Measurements from ENCODE around the gene CCER1. TPM values are rescaled to one million over a fixed set of nuclear protein-coding genes. Genes with fewer than 3 reads are reported as not detected.

CCER1 gene
- total RNA-seq, 1 experiment from 2014 or later, result not detected

GRCh38 chr12:90947869-90948268 lies 7.1 kb downstream of the CCER1 start:
- no peak overlapping the region for H3K14ac ChIP-seq (ENCODE audit: insufficient read depth, low read length)
- no peak overlapping the region for H2AFZ ChIP-seq (ENCODE audit: low read length)
- no peaks in the 10 kb centered on the region for H3K79me1 ChIP-seq (ENCODE audit: insufficient read depth, low read depth, low read length, poor library complexity, severe bottlenecking)
- TF ChIP-seq, protein P1, sequence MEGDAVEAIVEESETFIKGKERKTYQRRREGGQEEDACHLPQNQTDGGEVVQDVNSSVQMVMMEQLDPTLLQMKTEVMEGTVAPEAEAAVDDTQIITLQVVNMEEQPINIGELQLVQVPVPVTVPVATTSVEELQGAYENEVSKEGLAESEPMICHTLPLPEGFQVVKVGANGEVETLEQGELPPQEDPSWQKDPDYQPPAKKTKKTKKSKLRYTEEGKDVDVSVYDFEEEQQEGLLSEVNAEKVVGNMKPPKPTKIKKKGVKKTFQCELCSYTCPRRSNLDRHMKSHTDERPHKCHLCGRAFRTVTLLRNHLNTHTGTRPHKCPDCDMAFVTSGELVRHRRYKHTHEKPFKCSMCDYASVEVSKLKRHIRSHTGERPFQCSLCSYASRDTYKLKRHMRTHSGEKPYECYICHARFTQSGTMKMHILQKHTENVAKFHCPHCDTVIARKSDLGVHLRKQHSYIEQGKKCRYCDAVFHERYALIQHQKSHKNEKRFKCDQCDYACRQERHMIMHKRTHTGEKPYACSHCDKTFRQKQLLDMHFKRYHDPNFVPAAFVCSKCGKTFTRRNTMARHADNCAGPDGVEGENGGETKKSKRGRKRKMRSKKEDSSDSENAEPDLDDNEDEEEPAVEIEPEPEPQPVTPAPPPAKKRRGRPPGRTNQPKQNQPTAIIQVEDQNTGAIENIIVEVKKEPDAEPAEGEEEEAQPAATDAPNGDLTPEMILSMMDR (conservative IDR thresholded peaks at IDR 0.05), result no peak
- H3T11ph ChIP-seq (ENCODE audit: low read length), result no peak overlapping the region
- H2BK5ac ChIP-seq (ENCODE audit: insufficient read length, low read length), result no peak overlapping the region
- no peak overlapping the region for H4K5ac ChIP-seq (ENCODE audit: insufficient read length, low read depth, low read length)
- no peaks in the 10 kb centered on the region for H3K9me3 ChIP-seq (ENCODE audit: control insufficient read depth, low read depth, low read length)
- Mint-ChIP-seq H3K27ac (no peak overlapping the region), H3K4me3 (no peak overlapping the region), H3K36me3 (ENCODE audit: insufficient read depth in 1 of 3, low read depth in 3 of 3) (no peaks in the 10 kb centered on the region), H3K9me3 (no peaks in the 10 kb centered on the region), H3K27me3 (ENCODE audit: low read depth) (no peaks in the 10 kb centered on the region), H3K4me1 (peaks cover 0 to 2% of the 10 kb centered on the region in 2 experiments; a peak in 1 of 4 replicates)
- H3K23me2 ChIP-seq (ENCODE audit: insufficient read length, low read depth, low read length, poor library complexity, severe bottlenecking), result no peaks in the 10 kb centered on the region
- no peaks in the 10 kb centered on the region for H4K20me1 ChIP-seq (ENCODE audit: control insufficient read depth, insufficient read depth, insufficient read length)
- H2BK15ac ChIP-seq (ENCODE audit: low read depth, low read length), result no peak overlapping the region
- H3K27ac ChIP-seq (ENCODE audit: insufficient read length, low read depth, low read length), result no peak overlapping the region
- H2BK20ac ChIP-seq (ENCODE audit: low read depth, low read length, poor library complexity, severe bottlenecking), result no peak overlapping the region
- H4K8ac ChIP-seq (replicated peaks; ENCODE audit: insufficient read length, low read depth, low read length), result no peak overlapping the region
- no peaks in the 10 kb centered on the region for H3K4me1 ChIP-seq (ENCODE audit: insufficient read depth, low read length)
- H3K4me2 ChIP-seq (ENCODE audit: insufficient read depth, insufficient read length, low read length), result no peak overlapping the region
- H3K9ac ChIP-seq (ENCODE audit: extremely low read depth, insufficient read length, low read length), result no peak overlapping the region
- no peaks in the 10 kb centered on the region for H3K27me3 ChIP-seq (ENCODE audit: insufficient read depth, low read length)
- H3K23ac ChIP-seq (ENCODE audit: insufficient read length, low read depth, low read length), result no peak overlapping the region
- no peak overlapping the region for H3K18ac ChIP-seq (ENCODE audit: insufficient read length, low read depth, low read length)
- no peak for DNase-seq
- H2BK12ac ChIP-seq (ENCODE audit: insufficient read length, low read depth, low read length), result no peak overlapping the region
- no CpG with 5 or more reads among the region's 7 CpGs for WGBS (ENCODE audit: extremely low coverage, insufficient read length, low lambda C conversion rate)
- no peak overlapping the region for H2AK5ac ChIP-seq (ENCODE audit: insufficient read length, low read length)
- no peak overlapping the region for H4K91ac ChIP-seq (ENCODE audit: insufficient read length, low read depth, low read length)
- no peak overlapping the region for H3K4ac ChIP-seq (ENCODE audit: low read depth, low read length)
- H2BK120ac ChIP-seq (ENCODE audit: low read depth, low read length, poor library complexity, severe bottlenecking), result no peak overlapping the region
- H3K79me2 ChIP-seq (ENCODE audit: insufficient read depth, low read length), result no peaks in the 10 kb centered on the region
- no peak overlapping the region for H3K56ac ChIP-seq (ENCODE audit: insufficient read length, low read depth, low read length)

All from H9 (cell line).